KG1 (cell line): Measurements from ENCODE around the gene DZIP1L.

Experiments
- DNase-seq: peaks from one replicate; lab custom pipeline; 2025; lab: John Stamatoyannopoulos, UW

The DZIP1L gene

GRCh38 chr3:138034918-138035317 lies 80.5 kb downstream of the DZIP1L start:
- no peak for DNase-seq

DNA sequence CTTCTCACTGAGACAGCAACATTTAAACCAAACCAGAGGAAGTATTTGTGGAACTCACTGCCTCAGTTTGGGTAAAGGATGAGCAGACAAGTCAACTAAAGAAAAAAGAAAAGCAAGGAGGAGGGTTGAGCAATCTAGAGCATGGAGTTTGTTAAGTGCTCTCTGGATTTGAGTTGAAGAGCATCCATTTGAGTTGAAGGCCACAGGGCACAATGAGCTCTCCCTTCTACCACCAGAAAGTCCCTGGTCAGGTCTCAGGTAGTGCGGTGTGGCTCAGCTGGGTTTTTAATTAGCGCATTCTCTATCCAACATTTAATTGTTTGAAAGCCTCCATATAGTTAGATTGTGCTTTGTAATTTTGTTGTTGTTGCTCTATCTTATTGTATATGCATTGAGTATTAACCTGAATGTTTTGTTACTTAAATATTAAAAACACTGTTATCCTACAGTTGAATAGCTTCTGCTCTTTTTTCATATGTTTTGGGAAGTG lies 82.2 kb downstream of the DZIP1L start:
- DNase-seq, result no peak

DNA sequence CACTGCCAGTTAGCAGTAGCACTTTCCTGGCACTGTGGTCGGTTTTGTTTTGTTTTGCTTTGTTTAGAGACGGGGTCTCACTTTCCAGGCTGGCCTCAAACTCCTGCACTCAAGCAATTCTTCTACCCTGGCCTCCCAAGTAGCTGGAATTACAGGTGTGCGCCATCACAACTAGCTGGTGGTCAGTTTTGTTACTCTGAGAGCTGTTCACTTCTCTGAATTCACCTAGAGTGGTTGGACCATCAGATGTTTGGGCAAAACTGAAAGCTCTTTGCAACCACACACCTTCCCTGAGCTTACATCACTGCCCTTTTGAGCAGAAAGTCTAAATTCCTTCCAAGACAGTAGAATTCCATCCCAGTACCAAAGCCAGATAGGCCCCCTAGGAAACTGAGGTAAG lies 82.8 kb downstream of the DZIP1L start:
- no peak for DNase-seq

DNA sequence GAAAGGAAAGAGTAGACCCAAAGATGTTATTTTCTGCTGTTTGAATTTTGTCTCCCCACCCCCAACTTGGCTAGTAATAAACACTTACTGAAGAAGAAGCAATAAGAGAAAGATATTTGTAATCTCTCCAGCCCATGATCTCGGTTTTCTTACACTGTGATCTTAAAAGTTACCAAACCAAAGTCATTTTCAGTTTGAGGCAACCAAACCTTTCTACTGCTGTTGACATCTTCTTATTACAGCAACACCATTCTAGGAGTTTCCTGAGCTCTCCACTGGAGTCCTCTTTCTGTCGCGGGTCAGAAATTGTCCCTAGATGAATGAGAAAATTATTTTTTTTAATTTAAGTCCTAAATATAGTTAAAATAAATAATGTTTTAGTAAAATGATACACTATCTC lies 83.9 kb downstream of the DZIP1L start:
- DNase-seq, result no peak

DNA sequence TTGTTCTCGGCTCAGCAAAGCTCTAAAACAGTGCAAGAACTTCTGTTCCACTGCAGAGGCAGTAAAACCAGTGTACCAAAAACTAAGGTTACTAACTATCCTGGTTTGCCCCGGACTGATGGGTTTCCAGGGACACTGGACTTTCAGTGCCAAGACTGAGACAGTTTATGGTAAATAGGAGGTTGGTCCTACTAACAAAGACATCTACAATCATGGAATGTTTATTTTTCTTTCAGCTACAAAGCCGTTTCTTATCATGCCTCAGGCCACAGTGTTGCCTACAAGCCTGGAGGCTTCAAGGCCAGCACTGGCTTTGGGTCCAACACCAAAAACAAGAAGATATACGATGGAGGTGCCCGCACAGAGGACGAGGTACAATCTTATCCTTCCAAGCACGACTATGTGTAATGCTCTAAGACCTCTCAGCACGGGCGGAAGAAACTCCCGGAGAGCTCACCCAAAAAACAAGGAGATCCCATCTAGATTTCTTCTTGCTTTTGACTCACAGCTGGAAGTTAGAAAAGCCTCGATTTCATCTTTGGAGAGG lies 84.6 kb downstream of the DZIP1L start:
- DNase-seq, result no peak

- no peak for DNase-seq
Observed at GRCh38 chr3:138027821-138028220, 87.6 kb downstream of the DZIP1L start.

DNA sequence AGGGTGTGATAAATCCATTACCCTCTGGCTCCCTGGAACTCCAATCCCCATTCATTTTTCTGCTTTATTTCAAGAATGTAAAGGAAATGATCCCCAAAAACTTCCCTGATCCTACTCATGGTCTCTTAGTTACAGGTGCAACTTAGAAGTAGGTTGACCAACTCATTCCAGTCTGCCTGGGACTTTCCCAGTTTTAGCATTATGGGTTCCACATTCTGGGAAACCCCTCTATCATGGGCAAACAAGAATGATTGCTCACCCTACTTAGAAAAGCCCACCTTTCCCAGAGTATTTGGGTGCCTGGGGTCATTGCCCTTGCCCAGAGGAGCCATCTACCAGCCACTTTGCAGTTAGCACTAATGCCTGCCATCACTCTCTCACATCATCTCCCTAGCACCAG lies 89.9 kb downstream of the DZIP1L start:
- no peak for DNase-seq

GRCh38 chr3:138023754-138024153 lies 91.7 kb downstream of the DZIP1L start:
- DNase-seq, result no peak

- DNase-seq, result no peak
Observed at GRCh38 chr3:138019281-138020069, 95.9 kb downstream of the DZIP1L start.

DNA sequence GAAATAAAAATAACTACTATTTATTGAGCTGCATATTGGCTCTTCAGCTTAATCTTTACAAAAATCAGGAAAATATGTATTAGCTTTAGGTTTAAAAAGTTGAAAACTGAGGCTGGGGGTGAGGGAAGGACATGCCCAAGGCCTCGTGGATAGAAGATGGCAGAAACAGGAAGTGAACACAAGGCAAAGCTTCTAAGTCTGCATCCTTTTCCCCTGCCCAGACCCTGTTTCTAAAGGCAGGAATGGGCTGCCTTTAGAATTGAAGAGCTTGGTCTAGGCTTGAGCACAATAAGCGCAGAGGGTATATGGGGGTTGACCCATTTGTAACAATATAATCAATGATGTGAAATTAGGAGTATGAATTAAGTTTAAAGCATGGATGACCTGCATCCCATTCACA lies 99.3 kb downstream of the DZIP1L start:
- DNase-seq, result no peak

GRCh38 chr3:138012526-138012925 lies 102.9 kb downstream of the DZIP1L start:
- DNase-seq, result no peak
